HG02642 (cell line): Measurements from ENCODE around the gene NADSYN1.

Experiments used
- ATAC-seq: cut with Tn5 transposase; IDR thresholded peaks from one replicate; pipeline ENCODE4 v1.9.1; 2021; ENCODE audit warnings: mild to moderate bottlenecking; ENCODE audit not compliant: unreplicated experiment, poor library complexity

NADSYN1 gene

GRCh38 chr11:71472357-71472885, 19.4 kb downstream of the NADSYN1 start:
- no peak for ATAC-seq

DNA sequence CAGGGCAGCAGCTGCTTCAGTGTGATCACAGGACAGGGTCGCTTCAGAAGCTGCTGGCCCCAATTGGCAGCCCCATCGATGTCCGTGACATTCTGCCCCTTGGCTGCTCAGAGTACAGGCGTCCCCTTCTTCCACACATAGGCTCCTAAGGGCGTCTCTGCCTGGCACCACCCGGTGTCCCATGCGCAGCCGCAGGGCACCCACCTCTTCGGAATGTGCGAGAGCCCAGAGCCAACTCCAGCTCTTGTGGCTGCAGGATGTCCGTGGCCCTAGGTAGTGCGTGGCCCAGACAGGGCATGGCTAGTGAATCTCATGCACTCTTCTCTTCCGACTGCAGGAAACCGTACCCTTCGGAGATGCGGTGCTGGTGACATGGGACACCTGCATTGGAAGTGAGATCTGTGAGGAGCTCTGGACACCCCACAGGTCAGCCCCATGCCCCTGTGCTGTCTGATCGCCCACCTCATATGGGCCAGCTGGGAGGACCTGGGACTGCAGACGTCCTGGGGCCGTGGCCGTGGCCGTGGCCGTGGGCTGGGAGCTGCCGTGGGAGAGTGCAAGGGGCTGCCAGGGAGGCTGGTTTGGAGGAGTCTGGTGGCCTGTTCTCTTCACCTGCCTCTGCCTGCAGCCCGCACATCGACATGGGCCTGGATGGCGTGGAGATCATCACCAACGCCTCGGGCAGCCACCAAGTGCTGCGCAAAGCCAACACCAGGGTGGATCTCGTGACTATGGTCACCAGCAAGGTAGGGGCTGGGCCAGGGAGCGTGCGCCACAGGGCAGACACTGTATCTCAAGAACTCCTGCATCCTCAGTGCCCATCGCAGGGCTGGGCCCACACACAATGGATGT, 20.2 kb downstream of the NADSYN1 start:
- ATAC-seq, result no peak

GRCh38 chr11:71473793-71474080, 20.7 kb downstream of the NADSYN1 start:
- ATAC-seq, result no peak

GRCh38 chr11:71474141-71474770, 21.3 kb downstream of the NADSYN1 start:
- no peak for ATAC-seq

- ATAC-seq, result no peak
Measured at GRCh38 chr11:71474771-71475483, 21.9 kb downstream of the NADSYN1 start.

DNA sequence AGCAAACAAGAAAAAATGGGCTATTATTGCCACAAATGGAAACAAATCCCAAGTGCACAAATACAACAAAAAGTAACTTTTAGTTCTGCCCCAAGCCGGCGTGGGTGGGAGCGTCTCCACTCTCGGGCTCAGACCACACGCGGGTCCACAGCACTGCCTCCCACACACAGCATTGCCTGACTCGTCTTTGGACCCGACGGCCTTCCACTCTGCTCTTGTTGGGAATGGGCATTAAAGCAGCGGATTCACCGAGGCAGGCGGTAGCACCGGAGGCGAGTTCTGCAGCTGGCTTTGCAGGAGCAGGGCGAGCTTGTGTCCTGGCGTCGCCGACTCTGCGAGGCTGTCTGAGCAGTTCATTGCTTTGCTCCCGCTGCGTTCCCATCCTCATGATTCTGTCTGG, 23.0 kb downstream of the NADSYN1 start:
- ATAC-seq, result no peak

DNA sequence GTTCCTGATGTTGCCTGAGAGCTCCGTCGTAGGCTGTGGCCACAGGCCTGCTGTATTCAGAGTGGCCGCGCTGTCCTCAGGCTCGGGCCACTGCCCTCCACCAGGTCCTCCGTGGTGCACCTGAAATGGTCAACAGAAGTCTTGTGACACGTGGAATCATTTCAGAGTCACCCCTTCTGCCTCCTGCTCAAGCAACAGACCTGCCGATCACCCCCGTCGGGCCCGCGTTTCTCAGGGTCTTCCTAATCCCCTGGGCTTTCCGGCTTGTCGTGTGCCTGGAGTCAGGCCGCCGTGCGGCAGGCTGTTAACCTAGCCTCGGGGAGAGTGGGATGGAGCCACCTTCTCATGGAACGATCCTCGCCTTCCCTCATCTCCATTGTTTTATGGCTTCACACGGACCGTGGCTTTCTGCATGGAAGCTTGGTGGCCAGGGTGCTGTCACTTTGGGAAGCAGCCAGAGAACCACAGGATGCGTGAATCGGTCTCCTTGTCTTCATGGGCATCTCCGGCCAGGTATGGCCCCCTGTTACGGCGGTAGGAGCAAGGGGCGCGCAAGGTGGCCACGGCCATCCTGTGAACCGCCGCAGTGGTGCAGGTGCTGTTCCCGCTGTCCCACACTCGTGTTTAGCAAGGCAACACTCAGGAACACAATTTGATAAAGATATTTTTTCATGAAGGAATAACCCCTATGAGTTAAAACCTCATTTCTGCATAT, 24.1 kb downstream of the NADSYN1 start:
- no peak for ATAC-seq

- ATAC-seq, result no peak
Measured at GRCh38 chr11:71477641-71478527, 24.9 kb downstream of the NADSYN1 start.

DNA sequence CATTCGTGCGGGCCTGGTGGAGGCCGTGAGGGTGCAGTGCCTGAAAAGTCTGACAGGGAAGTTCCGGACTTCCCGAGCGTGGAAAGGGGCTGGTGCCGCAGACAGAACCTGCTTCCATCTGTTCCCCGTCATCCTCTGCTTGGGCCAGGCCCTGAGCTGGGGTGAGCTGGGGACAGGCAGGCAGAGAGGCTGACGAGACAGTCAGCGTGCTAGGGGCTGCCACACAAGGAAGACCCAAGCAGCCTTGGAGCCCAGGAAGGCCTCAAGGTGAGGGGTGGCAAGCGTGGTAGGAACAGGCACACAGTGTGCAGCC, 25.5 kb downstream of the NADSYN1 start:
- no peak for ATAC-seq

- no peak for ATAC-seq
Measured at GRCh38 chr11:71481101-71481960, 28.3 kb downstream of the NADSYN1 start.

- ATAC-seq, result no peak
Measured at GRCh38 chr11:71482216-71482615, 29.2 kb downstream of the NADSYN1 start.

GRCh38 chr11:71482746-71483364, 29.9 kb downstream of the NADSYN1 start:
- no peak for ATAC-seq

DNA sequence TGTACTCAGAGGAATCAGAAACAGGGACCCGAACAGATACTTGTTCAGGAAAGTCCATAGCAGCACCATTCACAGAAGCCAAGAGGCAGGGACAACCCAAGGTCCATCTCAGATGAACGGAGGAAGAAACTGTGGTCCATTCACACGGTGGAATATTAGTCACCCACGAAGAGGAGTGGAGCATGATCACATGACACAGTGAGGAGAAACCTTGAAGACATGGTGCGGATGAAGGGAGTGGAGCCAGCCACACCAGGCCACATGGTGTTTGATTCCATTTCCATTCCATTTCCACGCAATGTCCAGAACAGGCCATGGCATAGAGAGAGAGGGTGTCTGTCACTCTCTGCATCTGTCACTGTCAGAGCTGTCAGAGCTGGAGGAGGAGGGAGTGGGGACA, 30.7 kb downstream of the NADSYN1 start:
- no peak for ATAC-seq

DNA sequence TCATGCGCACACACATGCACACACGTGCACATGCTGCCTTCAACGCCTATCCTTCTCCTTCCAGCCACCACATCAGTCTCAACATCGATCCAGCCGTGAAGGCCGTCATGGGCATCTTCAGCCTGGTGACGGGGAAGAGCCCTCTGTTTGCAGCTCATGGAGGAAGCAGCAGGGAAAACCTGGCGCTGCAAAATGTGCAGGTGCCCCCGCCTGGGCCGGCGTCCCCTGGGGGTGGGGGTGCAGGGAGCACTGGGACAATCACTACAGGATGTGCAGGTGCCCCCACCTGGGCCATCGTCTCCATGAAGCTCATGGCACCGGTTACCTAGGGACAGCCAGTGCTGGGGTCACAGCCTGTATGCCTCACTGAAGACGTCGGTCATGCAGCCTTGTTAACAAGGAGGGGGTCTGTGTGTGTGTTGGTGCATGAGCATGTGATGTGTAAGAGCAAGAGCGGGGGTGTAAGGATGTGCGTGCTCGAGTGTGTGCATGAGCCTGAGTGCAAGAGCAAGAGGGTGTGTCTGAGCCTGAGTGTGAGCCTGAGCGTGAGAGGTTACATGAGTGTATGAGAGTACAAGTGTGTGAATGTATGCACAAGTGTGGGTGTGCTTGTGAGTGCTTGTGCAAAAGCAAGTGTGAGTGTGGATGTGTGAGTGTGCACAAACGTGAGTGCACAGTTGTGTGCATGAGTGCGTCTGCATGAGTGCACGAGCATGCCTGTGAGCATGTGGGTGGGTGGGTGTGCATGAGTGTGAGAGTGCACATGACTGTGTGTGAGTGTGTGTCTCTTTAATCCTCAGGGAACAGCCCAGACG, 31.5 kb downstream of the NADSYN1 start:
- no peak for ATAC-seq

DNA sequence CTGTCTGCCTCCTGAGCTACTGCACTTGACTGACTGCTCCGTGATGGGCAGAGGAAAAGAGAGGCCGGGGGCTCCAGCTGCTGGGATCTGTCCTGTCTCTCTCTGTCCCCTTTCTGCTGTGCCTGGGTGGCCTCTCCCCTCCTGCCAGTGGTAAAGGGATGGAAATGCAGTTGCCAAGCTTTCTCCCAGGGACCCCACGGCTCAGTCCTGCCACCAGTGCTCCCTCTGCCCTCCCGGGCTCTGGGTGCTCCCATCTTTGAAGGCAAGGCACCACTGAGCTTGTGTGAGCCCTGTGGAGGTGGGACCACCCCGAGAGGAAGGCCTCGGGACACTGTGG, 32.0 kb downstream of the NADSYN1 start:
- ATAC-seq, result no peak

- no peak for ATAC-seq
Measured at GRCh38 chr11:71485466-71485865, 32.5 kb downstream of the NADSYN1 start.

DNA sequence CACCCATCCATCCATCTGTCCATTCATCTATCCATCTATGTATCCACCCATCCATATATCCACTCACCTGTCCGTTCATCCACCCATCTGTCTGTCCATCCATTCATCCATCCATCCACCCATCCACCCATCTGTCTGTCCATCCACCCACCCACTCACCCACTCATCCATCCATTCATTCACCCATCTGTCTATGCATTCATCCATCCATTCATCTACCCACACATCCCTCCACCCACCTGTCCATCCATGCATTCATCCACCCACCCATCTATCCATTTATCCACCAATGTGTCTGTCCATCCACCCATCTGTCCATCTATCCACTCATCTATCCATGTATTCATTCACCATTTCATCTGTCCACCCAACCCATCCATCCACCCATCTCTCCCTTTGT, 33.3 kb downstream of the NADSYN1 start:
- no peak for ATAC-seq
